HG03575 (cell line): Measurements from ENCODE around the gene SMAD7.

ENCODE experiments used
- ATAC-seq: cut with Tn5 transposase; IDR thresholded peaks from one replicate; pipeline ENCODE4 v1.9.1; 2021; ENCODE audit not compliant: unreplicated experiment, insufficient number of reproducible peaks, low FRiP score; ENCODE audit errors: extremely low read depth

SMAD7 gene

GRCh38 chr18:48949606-48950535 lies 894 bp downstream of the SMAD7 start:
- no peak for ATAC-seq

DNA sequence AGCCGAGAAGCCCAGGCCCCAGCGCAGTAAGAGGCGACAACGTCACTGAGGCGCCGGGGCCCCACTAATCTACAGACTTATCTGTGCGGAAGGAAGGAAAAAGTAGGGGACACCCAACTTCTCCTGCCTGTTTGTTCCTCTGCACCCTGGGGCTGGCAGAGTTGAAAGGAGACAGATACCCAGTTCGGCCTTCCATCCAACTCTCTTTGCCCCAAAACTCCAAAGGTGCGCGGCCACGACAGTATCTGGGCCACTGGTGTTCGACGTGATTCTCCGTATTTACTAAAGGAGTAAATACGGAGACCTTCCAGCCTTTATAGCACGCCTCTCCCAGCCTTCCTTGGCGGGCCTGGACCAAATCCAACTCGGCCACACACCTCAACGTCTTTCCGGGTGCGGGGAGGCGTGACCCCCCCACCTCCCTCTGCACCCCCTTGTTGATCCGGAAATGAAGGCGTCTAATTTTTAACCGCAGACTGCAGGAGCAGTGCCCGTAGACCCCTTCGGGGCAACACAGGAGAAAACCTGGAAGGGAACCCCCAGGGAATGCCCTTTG lies 1.6 kb downstream of the SMAD7 start:
- ATAC-seq = no peak

DNA sequence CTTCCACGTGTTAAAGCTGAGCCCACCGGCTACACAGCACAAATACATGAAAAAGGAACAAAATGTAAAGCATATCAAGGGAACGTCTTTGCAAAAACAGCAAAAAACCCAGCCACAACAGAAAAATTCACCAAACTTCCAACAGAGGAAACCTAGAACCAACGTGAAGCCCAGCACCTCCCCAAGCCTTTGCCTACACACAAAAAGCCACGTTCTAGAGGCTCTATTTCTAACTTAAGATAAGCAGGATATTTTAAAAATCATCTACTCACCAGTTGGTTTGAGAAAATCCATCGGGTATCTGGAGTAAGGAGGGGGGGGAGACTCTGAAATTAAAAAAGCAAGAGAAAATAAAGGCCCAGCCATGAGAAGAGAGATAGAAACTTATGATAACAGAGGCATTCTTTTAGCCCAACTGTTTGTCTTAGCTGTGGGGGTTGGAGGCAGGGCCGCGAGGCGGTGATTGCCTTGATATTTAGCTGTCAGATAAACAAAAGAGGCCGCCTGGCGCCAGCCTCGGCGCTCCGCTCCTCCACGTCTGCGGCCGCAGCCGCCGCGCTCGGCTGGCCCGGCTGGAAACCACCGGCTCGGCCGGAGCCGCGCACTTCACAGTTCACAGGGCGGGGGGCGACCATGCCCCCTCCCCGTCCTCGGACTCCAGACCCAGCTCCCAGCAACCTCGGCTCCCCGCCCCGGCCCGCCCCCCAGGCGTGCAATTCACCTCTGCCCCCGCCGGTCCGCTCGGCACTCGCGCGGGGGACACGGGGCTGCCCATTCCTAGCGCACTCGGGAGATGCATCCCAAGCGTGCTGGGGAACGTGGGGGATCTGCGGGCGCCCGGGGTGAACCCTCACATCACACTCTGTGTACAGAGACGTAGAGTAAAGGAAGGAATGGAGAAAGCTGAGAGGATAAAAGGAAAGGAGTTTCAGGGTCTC lies 2.4 kb downstream of the SMAD7 start:
- no peak for ATAC-seq

- ATAC-seq = no peak
Measured at GRCh38 chr18:48947560-48947959, 3.2 kb downstream of the SMAD7 start.

- no peak for ATAC-seq
Measured at GRCh38 chr18:48947092-48947491, 3.7 kb downstream of the SMAD7 start.

GRCh38 chr18:48946329-48946835 lies 4.4 kb downstream of the SMAD7 start:
- ATAC-seq = no peak

- no peak for ATAC-seq
Measured at GRCh38 chr18:48945953-48946217, 4.9 kb downstream of the SMAD7 start.

GRCh38 chr18:48944634-48945033 lies 6.1 kb downstream of the SMAD7 start:
- ATAC-seq = no peak

GRCh38 chr18:48943736-48944527 lies 6.8 kb downstream of the SMAD7 start:
- no peak for ATAC-seq

DNA sequence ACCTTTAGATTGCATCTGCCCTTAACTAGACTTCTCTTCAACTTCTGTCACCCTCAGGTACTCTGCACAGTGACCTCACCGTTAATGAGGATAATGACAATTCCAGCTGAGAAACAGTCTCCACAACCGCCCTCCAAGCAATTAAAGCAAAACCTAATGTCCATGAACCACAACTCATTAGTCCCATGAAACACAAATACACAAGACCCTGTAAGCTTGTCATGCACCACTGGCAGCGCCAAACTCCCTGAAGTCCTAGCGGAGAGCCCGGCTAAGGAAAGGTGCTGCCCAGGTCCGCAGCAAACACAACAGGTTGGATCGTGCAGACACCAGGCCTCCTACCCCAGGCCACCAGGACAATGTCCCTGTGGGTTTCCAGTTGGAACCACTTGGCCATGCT lies 7.4 kb downstream of the SMAD7 start:
- ATAC-seq = no peak

- no peak for ATAC-seq
Measured at GRCh38 chr18:48942554-48943261, 8.1 kb downstream of the SMAD7 start.

DNA sequence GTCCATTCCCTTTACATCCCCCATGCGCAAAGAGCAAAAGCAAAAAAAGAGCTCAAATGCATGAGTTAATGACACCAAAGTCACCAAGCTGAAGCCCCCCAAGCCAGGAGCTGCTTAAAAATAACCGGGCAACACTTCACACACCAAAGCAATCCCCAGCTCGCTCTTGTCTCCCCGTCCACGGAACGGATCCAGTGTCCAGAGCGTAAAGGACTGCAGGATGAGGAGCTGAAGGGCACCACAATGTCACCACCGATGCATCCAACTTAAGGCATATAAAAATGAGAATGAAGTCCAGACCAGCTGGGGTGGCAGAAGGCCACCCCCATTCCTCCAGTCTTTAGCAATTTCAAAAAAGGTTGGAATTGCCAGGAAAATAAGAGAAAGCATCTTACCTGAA lies 8.7 kb downstream of the SMAD7 start:
- ATAC-seq = no peak

- no peak for ATAC-seq
Measured at GRCh38 chr18:48941672-48942071, 9.1 kb downstream of the SMAD7 start.

DNA sequence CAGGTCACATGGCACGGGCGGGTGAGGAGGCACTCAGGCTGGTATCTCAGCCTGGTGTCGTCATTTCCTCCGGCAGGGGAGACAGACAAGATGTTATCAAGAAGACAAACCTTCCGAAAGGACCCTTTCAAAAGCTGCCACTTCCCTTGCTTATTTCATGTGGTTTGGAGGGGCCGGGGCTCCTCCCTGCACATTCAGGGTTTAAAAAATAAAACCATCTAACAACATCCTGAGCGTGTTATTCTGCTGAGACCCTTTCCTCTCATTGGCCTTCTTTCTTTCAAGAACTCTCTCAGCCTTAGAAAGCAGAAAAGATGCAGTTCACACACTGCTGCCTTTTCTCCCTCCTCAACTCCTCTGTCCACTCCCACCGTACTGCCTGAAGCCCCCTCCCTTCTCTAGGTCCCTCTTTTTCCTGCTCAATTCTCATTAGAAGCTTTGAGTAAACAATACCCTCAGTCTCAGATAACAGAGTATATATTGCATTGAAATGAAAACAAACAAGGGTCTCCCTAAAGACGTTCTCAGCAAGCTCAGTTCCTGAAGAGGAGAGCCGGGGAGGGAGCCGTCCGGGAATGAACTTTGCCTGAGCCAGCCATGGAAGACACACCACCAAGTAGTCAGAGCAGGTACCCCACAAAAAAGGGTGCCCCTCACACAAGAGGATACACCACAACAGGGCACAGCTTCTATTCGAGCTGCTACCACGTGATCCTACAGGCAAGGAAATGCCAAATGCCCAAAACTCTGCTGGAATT lies 9.7 kb downstream of the SMAD7 start:
- ATAC-seq = peak; percentile 36

- no peak for ATAC-seq
Measured at GRCh38 chr18:48939205-48940097, 11.3 kb downstream of the SMAD7 start.

DNA sequence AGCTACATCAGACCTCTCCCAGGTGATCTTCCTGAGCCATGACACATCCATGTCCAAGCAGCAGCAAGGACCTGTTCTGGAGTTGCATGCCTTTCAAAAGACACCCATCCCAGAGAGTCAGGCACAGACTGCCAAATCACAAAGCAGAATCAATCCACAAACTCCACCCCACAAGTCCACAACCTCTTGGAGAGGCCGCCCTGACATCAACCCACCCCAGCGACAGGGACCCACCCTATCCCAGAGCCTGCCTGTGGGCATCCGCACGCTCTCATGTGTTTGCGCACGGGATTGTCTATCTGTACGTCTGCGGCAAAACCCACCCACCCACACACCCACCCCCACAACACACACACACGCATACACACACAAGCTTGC lies 11.9 kb downstream of the SMAD7 start:
- ATAC-seq = no peak
